CD4-positive, alpha-beta T cell treated with Interleukin-12 subunit alpha and Interleukin-12 subunit beta, for 1 hour (primary cell): ENCODE measurements around the gene ADAM10.
"Not testable (repeated sequence)": the region's sequence is repeated elsewhere in the genome, so short reads cannot be mapped to it uniquely, and the experiment has no call there.

Experiments
- DNase-seq: peaks from one replicate; pipeline ENCODE4 v3.0.0-alpha.2; 2020

The ADAM10 gene

GRCh38 chr15:58605931-58606530 is 143.5 kb downstream of the ADAM10 start:
- no peak for DNase-seq

GRCh38 chr15:58604455-58604923 is 145.0 kb downstream of the ADAM10 start:
- DNase-seq, result no peak

GRCh38 chr15:58603927-58604326 is 145.6 kb downstream of the ADAM10 start:
- DNase-seq, result not testable (repeated sequence)

- no peak for DNase-seq
Observed at GRCh38 chr15:58602823-58603222, 146.7 kb downstream of the ADAM10 start.

- DNase-seq, result no peak
Observed at GRCh38 chr15:58598829-58599210, 150.7 kb downstream of the ADAM10 start.

GRCh38 chr15:58597943-58598828 is 151.3 kb downstream of the ADAM10 start:
- no peak for DNase-seq

GRCh38 chr15:58595516-58596263 is 153.8 kb downstream of the ADAM10 start:
- DNase-seq, result no peak

GRCh38 chr15:58594898-58595297 is 154.6 kb downstream of the ADAM10 start:
- DNase-seq, result no peak

GRCh38 chr15:58593870-58594269 is 155.6 kb downstream of the ADAM10 start:
- no peak for DNase-seq

GRCh38 chr15:58590926-58591325 is 158.6 kb downstream of the ADAM10 start:
- no peak for DNase-seq

- DNase-seq, result no peak
Observed at GRCh38 chr15:58590236-58590635, 159.3 kb downstream of the ADAM10 start.

GRCh38 chr15:58589047-58589446 is 160.5 kb downstream of the ADAM10 start:
- no peak for DNase-seq

GRCh38 chr15:58588096-58588495 is 161.4 kb downstream of the ADAM10 start:
- no peak for DNase-seq

- no peak for DNase-seq
Observed at GRCh38 chr15:58587486-58587885, 162.0 kb downstream of the ADAM10 start.

GRCh38 chr15:58585693-58586443 is 163.6 kb downstream of the ADAM10 start:
- DNase-seq, result no peak

- no peak for DNase-seq
Observed at GRCh38 chr15:58584789-58585461, 164.6 kb downstream of the ADAM10 start.

GRCh38 chr15:58583171-58583908 is 166.2 kb downstream of the ADAM10 start:
- DNase-seq, result no peak

- no peak for DNase-seq
Observed at GRCh38 chr15:58582160-58582559, 167.3 kb downstream of the ADAM10 start.

- no peak for DNase-seq
Observed at GRCh38 chr15:58576657-58577056, 172.8 kb downstream of the ADAM10 start.

GRCh38 chr15:58575045-58575786 is 174.3 kb downstream of the ADAM10 start:
- no peak for DNase-seq

GRCh38 chr15:58574631-58575030 is 174.9 kb downstream of the ADAM10 start:
- DNase-seq, result no peak
